Measurements from ENCODE around the gene PVALEF.
A peak's percentile ranks its signal among the peaks of the same experiment; 100 is the strongest.
"Not testable (repeated sequence)": the region's sequence is repeated elsewhere in the genome, so short reads cannot be mapped to it uniquely, and the experiment has no call there.

Gene PVALEF

DNA sequence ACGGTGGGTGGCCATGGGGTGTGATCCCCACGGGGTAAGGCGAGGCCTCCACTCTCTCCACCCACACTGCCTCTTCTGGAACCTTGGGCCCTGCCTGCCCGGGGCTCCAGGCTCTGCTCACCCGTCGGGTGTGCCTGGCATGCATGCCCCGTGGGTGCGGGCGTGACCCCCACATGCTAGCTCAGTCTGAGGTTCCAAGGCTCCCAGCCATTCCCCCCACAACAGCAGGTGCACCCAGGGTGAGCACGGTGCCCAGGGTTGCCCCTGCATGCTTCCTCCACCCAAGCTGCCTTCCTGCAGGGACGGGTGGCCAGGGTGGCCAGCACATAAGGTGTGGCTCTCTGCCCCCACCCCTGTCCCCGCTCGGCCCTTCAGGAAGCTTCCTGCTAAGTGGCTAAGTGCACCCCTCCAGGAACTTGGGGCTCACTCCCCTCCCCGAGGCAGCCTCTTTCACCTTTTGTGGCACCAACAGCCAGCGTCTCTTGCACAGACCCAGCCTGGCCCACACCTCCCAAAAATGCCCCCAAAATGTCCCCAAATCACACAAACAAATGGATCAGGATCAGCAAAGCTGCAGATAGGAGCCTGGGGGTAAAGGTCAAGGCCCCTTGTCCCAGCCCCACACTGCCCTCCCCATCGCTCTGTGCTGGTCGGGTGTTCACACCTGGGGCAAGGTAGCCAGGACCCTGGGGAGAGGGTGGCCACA is 21.4 kb upstream of the PVALEF start:
- no peak for DNase-seq (ENCODE audit: low spot score)

- no peak for DNase-seq (ENCODE audit: low spot score)
These were observed 20.9 kb upstream of the PVALEF start for GRCh38 chr17:81144423-81144781.

DNA sequence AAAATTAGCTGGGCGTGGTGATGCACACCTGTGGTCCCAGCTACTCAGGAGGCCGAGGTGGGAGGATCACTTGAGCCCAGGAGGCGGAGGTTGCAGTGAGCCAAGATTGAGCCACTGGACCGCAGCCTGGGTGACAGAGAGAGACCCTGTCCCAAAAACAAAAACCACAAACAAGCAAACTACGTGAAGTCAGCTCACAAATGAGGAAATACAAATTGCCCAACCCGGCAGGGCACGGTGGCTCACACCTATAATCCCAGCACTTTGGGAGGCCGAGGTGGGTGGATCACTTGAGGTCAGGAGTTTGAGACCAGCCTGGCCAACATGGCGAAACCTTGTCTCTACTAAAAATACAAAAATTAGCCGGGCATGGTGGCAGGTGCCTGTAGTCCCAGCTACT is 19.1 kb upstream of the PVALEF start:
- DNase-seq (ENCODE audit: low spot score): not testable (repeated sequence)

GRCh38 chr17:81147701-81148100 is 17.6 kb upstream of the PVALEF start:
- DNase-seq (ENCODE audit: low spot score): no peak

DNA sequence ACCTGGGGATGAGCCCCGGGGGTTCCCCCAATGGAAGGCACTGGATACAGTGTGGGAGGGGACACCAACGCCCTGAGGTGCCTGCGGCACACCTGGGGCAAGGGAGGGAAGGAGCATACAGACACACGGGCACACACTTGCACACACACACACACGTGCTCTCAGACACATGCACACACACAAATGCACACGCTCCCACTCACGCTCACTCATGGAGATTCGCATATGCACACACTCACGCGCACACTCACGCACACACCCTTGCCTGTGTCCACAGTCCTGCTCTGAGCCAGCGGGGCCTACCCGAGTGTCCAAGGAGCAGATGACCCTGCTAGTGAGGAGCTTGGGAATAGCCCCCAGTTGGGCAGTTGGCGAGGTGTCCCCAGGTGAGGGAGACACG is 16.7 kb upstream of the PVALEF start:
- DNase-seq (ENCODE audit: low spot score): no peak

- no peak for DNase-seq (ENCODE audit: low spot score)
These were observed 16.2 kb upstream of the PVALEF start for GRCh38 chr17:81148986-81149533.

GRCh38 chr17:81150377-81151077 is 14.8 kb upstream of the PVALEF start:
- no peak for DNase-seq (ENCODE audit: low spot score)

DNA sequence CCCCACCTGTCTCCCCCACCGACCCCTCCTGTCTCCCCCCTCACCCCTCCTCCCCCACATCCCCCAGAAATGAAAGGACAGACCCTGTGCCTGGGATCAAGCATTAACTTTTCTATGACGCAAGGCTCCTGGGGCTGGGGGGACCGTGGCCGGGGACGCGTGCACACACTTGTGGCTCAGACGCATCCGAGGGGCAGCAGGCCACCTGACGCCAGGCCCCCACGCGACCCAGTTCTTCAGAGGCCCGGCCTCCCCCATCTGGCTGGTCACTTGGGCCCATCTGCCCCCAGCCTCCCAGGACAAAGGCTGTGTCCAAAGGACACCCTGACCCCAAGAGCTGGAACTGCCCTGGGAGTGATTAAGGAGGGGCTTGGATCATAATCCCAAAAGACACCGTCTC is 14.0 kb upstream of the PVALEF start:
- no peak for DNase-seq (ENCODE audit: low spot score)

- no peak for DNase-seq (ENCODE audit: low spot score)
These were observed 12.9 kb upstream of the PVALEF start for GRCh38 chr17:81152288-81152828.

DNA sequence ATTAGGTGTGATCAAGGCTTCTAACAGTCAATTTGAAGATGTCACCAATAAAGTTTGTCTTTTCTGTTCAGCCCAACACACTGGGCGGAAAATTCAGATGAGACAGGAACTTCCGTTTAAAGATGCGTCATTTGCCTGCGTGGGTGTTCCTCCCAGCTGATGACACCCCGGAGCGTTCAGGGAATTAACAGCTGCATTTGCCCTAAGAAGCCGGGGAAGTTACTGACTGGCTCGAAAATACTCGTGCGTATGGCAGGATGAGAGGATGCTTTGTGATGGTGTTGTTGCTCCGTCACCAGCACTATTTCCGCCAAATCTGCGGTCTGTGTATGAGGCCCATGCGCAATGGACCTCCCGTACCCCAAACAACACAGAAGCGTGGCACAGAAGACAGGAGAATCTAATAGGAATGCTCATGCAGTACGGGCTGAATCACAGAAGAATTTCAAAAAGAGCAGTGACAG is 11.9 kb upstream of the PVALEF start:
- peak; percentile 58 for DNase-seq (ENCODE audit: low spot score)

- DNase-seq (ENCODE audit: low spot score): not testable (repeated sequence)
These were observed 11.3 kb upstream of the PVALEF start for GRCh38 chr17:81154016-81154415.

DNA sequence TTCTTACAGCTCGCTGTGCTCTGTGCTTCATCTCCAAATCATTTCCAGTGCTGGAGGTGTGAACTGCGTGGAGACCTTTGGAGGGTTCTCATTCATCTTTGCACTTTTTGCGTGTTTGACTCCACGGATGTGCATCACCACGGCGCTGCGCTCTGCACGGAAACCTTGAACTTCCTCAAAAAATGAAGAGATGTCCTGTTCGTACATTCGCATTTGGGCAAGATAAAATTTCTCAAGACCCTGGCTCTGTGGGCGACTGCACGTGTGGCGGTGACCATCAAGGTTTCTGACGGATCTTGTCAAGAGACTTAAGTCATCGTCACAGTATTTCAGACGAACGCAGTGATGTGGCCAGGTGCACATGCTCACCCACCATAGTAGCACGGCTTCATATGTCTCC is 10.3 kb upstream of the PVALEF start:
- DNase-seq (ENCODE audit: low spot score): no peak

DNA sequence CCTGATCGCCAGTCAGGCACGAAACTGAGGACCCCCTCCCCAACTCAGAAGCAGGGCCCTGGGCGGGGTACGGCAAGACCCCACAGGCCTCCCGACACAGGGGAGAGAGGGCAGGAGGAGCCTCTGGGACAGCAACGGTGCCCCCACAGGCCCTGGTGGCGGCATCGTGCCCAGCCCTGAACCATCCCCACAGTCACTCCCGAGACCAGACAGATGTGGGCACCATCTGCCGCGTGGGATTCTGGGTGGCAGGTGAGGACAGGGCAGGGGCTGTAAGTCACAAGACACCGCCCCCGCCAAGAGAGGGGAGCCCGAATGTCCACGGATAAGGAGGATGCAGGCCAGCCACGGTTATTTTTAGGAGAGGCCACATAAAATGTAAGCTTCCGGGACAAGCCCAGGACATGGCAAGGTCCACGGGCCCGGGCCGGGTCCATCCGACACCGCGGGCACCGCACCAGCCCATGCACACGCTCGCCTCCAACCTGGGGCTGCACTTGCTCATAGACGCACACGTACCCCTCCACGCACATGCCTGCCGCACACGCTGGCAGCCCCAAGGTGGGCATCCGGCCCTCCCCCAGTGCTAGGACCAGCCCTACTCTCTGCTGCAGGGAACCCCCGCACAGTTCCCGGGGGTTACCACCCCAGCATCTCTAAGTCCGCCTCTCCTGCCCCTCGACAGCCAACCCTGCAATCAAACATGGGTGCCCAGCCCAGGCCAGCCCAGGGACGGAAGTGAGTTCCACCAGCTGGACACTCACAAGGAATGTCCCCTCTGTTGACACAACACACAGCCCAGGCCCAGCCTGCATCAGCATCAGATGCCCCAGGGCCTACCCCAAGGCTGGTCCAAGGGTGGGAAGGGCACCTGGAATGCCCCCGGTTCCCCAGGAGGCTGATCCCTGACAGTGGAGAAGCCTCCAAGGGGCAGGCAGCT is 8.2 kb upstream of the PVALEF start:
- no peak for DNase-seq (ENCODE audit: low spot score)

DNA sequence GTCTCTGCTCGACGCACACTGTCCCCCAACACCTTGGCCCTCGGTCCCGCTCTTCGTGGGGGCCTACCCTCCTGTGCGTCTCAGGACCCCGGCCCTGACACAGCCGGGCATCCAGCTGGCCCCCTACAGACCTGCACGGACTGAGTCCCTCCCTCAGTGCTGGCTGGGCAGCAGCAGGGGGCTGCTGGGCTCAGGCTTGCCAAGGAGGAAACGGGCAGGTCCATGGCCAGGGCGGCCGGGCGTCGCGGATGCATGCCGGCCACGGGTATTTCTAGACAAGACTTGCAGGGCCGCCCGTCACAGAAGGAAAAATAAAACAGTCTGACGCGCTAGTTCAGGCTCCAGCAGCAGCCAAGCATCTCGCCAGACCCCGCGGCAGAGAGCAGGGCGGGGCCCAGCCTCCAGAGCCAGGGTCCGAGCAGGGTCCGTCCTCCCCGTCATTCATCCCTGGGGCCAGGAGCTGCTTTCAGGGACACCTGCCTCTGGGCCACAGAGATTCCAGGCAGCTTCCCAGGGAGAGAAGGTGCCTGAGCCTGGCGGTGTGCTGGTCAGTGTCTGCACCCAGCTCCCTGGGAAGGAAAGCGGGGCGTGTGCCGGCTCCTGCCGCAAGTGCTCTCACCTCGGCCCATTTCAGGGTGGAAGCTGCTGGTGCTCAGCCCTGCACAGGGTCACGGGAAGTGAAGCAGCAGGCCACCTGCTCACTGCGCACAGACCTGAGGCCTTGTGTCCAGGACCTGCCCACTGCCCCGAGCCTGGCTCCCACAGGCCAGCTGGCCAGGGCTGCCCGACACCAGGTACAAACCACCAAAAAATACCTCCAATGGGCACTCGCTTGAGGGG is 7.2 kb upstream of the PVALEF start:
- no peak for DNase-seq (ENCODE audit: low spot score)

DNA sequence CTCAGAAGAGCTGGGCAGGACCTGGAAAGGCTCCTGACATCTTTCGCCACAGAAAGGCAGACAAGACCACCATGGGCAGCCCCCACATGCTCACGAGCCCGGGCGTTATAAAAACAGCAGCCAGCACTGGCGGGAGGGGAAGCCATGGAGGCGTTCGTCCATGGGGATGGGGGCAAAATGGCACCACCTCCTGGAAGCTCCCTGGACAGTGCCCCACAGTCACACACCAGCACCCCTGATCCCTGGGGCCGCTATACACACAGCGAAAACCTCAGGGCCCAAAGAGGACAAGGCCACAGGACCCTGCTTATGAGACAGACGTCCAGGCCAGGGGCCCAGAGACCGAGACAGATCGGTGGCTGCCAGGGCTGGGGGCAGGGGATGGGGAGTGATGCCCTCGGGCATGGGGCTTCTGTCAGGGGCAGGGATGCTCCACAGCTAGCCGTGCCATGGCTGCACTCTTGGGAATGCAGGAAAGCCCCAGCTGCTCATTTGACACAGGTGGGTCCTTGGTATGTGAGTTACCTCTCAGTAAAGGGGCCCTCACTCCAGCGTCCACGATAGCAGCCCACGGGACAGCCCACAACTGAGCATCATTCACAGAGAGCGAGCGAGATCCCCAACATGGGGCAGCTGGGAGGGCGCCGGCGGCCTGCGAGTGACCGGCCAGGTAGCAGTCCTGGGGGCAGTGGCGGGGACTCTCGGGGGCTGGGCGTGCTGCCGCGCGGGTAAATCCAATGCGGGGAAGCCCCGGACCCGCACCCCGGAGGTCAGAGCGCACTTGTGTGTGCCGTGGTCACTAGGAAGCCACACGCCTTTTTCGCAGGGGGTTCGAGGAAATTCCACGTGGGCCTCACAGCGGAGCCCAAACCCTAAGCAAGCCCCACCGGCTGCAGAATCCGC is 6.4 kb upstream of the PVALEF start:
- no peak for DNase-seq (ENCODE audit: low spot score)

DNA sequence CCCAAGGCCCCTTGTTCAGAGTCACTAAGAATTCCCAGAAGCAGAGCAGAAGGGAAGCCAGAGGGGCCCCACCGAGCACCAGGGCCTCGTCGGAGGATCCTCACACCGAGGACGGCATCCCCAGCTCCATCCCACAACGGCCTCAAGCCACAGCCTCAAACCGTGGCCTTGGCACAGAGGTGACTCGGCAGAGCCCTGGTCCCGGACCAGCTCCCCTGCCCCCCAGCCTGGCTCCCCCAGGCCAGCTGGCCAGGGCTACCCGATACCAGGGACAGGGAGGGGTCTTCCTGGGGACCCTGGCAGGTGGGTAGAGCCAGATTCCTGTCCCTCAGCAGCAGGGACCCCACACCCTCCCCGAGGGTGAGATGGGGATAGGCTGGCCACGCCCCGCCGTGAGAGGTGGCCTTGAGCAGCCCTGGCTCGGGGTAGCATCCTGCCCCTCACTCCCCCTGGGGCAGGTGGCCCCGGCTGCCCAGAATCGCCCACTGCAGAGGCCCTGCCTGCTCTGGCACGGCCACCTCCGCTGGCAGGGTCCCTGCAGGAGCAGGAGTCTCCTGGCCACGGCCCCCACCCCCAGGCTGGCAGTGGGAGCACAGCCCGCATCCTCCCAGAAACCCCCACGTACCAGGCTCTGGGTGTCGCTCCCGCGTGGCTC is 5.6 kb upstream of the PVALEF start:
- DNase-seq (ENCODE audit: low spot score): no peak

DNA sequence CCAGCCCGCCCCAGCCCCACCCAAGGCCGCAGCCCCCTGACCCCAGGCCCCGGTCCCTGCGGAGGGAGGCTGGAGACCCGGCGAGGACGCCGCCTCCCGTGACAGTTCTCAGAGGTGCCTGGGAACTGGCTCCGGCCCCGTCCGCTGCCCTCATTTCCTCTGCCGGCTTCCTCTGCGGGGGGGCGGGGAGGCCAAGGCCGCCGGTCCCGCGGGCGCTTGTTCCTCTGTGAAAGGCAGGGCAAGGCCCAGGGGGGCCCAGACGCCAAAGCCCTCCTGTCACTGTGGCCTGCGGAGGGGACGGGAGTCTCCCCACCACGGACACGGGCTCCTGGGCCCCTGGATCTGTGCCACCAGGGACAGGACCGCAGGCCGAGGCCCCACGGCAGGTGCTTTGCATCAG is 5.0 kb upstream of the PVALEF start:
- DNase-seq (ENCODE audit: low spot score): no peak

DNA sequence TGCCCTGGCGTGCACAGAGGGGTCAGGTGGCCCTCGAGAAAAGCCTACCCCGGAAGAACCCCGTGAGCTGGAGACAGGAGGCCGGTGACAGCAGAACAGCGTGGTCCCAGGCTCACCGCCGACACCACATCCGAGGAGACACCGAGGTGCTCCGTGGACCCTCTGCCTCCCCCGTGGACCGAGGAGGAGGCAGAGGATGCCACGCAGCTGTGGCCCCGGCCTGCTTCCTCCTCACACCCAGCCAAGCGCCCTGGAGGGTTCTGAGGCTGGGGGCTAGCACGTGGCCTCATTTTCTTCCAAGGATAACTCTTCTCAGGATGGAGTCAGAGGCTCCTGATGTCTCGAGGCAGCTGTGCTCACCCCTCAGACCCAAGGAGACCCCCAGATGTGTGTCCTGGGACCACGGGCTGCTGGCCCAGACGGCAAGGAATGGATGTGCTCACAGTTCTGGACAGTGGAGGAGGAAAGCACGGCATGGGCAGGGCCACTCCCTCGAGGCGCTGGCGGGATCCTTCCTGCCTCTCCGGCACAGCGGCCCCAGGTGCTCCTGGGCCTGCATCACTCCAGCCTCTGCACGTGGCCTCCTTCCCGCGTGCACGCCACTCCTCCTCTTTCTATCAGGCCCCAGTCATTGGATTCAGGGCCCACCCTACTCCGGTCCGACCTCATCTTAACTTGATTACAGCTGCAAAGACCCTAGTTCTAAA is 4.4 kb upstream of the PVALEF start:
- DNase-seq (ENCODE audit: low spot score): no peak

GRCh38 chr17:81161536-81161935 is 3.8 kb upstream of the PVALEF start:
- no peak for DNase-seq (ENCODE audit: low spot score)

Measured in germinal center (tissue), 1 donor.